ENCODE measurements around the gene GPR149.

DNA sequence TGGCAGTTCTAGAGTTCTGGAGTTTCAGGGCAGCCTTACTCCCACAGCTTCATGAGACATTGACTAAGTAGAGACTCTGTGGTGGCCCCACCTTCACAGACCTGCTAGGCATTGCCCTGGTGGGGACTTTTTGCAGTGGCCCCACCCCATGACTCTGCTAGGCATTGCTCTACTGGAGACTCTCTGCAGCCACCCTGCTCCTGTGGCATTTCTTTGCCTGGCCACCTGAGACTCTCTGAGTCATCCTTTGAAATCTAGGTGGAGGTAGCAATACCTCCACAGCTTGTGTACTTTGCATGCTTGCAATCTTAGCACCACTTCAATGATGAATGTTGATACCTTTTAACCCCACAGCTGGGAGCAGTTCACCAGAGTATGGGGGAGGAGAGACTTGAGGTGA lies 65.1 kb downstream of the GPR149 start:
- TF ChIP-seq EP300 (IDR thresholded peaks at IDR 0.05; ENCODE audit: borderline replicate concordance) (no peak), TAF1 (IDR thresholded peaks at IDR 0.05; ENCODE audit: low read depth) (no peak)
